ENCODE data around the gene LTK. TPM values are rescaled to one million over a fixed set of nuclear protein-coding genes. Genes with fewer than 3 reads are reported as not detected.

LTK gene
- polyA plus RNA-seq, 4 donors = 1.7 to 2.4 (median 2.0) TPM

DNA sequence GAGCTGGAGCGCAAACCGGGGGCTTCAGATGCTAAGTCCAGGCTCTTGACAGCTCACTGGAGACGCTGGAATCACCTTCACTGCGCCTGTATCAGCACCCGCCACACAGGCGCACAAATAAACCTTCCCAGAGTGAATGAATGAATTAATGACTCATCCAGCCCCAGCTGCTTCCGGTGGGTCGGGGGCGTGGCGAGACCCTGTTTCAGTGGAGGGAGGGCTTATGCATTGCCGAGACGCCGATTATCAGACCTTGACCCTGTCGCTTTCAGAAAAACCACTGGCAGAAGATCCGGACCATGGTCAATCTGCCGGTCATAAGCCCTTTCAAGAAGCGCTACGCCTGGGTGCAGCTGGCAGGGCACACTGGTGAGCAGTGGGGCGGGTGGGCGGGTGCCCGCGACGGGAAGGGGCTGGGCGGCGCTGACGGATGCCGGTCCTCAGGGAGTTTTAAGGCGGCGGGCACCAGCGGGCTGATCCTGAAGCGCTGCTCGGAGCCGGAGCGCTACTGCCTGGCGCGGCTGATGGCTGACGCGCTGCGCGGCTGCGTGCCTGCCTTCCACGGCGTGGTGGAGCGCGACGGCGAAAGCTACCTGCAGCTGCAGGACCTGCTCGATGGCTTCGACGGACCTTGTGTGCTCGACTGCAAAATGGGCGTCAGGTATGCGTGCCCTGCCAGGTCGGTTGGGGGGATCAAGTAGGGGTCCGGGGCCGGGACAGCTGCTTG, 12.3 kb downstream of the LTK start:
- no peak for DNase-seq (ENCODE audit: low read depth in 4 of 4, low spot score in 3 of 4)

GRCh38 chr15:41499109-41499851, 14.3 kb downstream of the LTK start:
- DNase-seq (ENCODE audit: low read depth in 4 of 4, low spot score in 3 of 4) = no peak

- DNase-seq (ENCODE audit: low read depth in 4 of 4, low spot score in 3 of 4) = no peak
Measured at GRCh38 chr15:41498657-41499056, 15.0 kb downstream of the LTK start.

DNA sequence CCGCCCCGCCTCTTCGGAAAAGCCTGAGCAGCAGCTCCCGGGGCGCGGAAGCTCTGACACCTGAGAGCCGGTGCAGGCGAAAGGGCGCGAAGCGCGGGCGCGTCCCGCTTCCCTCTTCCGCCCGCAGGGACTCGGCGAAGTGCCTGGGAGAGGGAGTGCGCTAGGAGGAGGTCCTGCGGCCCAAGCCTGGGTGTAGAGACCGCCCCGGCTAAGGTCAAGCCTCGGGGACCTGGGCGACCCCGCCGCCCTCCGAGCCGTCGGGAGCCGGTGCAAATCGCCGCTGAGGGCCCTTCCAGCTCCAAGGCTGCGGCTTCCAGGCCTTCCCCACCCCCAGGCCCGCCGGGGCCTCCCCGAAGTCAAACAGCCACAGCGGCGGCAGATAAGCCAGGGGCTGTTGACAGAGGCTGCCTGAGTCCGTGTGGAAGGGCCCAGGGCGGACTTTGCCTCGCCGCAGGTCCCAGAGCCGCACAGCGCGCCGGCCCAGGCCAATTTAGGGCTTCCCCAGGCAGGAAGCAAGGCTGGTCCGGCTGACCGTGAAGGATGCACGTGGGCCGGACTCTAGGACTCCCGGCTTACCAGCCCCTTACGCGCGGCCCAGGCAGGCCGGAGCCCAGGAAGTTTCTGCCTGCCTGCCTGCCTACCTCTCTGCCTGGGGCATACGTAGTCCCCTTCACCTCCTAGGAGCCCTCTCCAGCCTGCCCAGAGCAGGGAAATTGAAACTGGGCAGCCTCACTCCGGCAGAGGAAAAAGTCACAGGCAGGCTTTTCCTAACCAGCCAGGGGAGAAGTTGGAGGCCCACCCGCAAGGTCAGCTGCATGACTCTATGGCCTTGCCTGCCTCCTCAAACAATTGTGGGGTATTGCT, 17.7 kb downstream of the LTK start:
- DNase-seq (ENCODE audit: low read depth in 4 of 4, low spot score in 3 of 4) = no peak

DNA sequence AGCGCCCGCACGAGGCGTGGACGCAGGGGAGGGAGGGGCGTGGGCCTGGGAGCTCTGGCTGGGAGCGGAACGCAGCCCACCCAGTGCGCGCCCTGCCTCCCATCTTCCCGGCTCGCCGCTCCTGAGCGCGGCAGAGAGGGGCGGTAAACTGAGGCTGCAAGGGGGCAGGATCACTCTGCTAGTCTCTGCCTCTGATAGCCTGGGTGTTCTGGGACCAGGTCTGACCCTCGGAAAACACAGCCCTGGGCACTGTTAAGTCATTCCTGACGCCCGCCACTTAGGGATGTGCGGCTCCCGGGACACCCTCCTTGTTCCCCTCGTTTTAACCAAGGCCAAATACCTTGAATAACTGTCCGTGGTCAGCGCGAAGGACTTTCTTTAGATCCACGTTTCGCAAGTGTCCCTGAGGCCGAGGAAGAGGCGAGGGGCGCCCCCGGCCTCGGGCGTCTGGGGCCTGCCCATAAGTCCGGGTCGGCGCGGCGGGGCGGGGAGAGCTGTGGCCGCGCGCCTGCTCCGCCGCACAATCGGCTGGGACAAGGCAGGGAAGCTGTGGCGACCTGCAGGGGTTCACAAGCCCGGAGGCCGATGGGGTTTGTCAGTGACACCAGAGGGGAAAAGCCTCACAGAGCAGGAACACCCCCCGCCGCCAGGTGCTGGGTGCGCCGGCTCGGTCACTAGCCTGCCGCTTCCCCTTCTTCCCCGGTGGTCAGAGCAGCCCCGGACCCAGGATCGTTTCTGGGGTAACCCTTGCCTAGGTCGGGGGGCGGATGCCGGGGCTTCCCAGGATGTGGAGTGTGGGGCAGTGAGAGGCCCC, 18.5 kb downstream of the LTK start:
- no peak for DNase-seq (ENCODE audit: low read depth in 4 of 4, low spot score in 3 of 4)

DNA sequence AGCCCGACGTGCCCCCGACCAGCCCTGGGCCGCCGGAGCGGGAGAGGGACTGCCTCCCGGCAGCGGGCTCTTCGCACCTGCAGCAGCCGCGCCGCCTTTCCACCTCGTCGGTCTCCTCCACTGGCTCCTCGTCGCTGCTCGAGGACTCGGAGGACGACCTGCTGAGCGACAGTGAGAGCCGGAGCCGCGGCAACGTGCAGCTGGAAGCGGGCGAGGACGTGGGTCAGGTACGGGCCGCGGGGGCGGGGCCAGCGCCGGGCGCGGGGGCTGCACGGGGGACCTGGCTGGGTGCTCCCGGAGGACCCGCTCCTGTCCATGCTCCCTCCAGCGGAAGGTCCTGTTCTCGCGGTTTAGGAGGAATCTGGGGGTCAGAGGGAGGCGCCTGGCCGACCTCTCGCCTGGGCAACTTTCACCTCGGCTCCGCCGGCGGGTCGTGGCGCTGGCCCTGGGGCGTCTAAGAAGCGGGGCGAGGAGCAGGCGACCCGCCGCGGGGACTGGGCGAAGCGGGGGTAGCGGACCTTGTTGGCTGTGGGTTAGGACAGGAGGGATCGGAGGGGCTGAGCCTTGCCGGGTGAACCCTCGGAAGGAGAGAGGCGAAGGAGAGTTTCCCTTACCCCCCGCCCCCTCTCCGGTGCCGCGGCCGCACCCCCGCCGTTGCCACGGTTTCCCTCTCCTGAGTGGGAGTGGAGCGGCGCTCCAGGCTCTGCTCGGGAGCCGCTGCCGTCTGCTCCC, 19.3 kb downstream of the LTK start:
- no peak for DNase-seq (ENCODE audit: low read depth in 4 of 4, low spot score in 3 of 4)

GRCh38 chr15:41493902-41494189, 19.8 kb downstream of the LTK start:
- DNase-seq (ENCODE audit: low read depth in 4 of 4, low spot score in 3 of 4) = no peak

DNA sequence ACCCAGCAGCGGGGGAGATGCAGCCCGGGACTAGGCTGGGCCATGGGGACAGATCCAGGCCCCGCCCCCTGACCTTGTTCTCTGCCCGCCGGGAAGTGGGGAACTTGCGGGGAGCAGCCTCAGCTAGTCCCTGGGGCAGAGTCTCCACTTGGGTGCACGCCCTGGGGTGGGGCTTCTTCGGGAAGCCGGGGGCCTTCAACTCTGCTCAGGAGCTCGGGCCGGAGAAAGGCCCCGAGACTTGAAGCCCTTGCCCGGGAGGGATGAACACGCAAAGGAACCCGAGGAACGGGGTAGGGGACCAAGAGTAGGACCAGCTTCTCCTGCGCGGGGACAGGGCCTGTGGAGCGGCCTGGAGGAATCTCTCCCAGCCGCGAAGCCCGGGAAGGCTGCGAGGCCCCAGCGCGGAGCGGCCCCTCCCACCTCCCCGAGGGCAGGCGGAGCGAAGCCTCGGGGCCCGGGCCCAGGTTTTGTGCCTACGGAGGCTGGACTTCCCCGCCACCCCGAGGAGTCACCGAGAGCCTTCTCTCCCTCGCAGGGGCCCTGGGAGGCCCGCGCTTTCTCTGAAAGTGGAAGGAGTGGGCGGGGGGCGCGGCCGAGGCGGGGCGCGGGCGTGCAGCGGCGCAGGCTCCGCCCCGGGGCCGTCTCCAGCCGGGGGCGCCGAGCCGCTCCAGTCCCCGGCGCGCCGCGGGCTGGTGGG, 20.3 kb downstream of the LTK start, which contains the start of gene ITPKA:
Gene ITPKA, plus strand, starts transcription at position 670 of the 697 bp plus-strand sequence. CDS start 54 bp downstream, outside the sequence.
- no peak for DNase-seq (ENCODE audit: low read depth in 4 of 4, low spot score in 3 of 4)

- no peak for DNase-seq (ENCODE audit: low read depth in 4 of 4, low spot score in 3 of 4)
Measured at GRCh38 chr15:41492597-41493204, 20.9 kb downstream of the LTK start.

DNA sequence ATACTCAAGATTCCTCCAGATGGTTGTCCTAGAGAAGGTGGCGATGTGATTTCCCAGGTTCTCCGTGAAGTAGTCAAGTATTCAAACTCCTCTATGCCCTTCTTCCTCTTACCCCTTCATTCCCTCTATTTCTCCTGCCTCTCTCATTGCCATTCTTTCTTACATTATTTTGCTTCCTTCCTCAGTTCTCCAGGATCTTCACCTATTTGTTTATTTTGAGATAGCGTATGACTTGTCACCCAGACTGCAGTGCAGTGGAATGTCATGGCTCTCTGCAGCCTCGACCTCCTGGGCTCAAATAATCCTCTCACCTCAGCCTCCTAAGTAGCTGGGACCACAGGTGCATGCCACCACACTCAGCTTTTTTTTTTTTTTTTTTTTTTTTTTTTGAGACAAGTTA, 21.7 kb downstream of the LTK start:
- DNase-seq (ENCODE audit: low read depth in 4 of 4, low spot score in 3 of 4) = no peak

DNA sequence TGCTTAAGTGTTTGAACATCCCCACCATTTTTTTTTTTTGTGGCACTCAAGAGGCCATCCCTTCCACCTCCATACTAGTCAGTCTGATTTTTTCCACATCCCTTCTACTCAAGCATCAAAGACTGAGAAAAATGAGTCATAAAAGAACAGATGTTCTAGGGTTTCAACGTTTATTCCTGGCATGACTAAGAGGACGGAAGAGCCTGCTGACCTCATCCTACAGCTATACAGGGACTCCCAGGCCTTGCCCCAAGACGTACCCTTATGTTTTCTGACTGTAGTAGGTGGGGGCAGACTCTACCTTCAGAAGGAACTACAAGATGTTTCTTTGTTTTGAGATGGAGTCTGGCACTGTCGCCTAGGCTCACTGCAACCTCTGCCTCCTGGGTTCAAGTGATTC, 23.3 kb downstream of the LTK start:
- no peak for DNase-seq (ENCODE audit: low read depth in 4 of 4, low spot score in 3 of 4)

DNA sequence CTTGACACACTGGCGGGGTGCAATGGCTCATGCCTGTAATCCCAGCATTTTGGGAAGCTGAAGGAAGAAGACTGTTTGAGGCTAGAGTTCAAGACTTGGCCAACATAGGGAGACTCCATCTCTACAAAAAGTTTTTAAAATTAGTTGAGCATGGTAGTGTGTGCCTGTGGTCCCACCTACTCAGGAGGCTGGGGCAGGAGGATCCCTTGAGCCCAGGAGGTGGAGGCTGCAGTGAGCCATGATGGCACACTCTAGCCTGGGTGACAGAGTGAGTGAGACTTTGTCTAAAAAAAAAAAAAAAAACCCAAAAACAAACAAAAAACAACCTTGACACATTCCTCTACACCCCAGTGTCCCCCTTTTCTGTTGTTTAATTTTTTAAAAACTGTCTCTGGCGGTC, 24.0 kb downstream of the LTK start:
- no peak for DNase-seq (ENCODE audit: low read depth in 4 of 4, low spot score in 3 of 4)

DNA sequence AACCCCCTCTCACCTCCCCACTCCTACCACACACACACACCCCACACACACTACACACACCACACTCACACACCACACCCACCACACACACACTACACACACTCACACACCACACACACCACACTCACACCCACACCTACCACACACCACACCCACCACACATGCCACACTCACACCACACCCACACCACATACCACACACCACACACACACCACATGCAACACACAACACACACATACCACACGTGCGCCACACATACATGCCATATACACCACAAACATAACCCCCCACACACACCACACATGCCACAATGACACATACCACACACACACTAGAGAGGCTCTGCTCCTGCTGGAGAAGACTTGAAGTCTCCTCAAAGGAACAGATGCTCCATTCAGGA, 25.8 kb downstream of the LTK start:
- DNase-seq (ENCODE audit: low read depth in 4 of 4, low spot score in 3 of 4) = no peak

- no peak for DNase-seq (ENCODE audit: low read depth in 4 of 4, low spot score in 3 of 4)
Measured at GRCh38 chr15:41487381-41487780, 26.2 kb downstream of the LTK start.

DNA sequence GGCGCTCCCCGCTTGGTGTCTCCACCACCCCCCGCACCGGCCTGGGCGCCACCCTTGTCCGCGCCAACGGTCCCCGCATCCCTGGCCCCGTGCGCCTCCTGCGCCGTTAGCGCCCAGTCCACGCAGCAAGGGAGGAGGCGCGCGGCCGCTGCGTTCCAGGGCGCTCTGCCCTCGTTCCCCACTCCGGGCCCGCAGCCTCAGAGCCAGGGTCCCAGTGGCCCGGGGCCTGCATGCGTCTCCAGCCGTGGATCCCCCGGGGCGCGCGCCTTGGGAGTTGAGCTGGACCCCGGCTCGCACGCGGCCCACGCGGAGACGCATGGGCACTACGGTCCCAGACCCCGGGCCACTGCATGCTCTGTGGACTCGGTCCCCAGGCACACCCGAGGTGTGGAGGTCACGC, 27.3 kb downstream of the LTK start:
- no peak for DNase-seq (ENCODE audit: low read depth in 4 of 4, low spot score in 3 of 4)

- DNase-seq (ENCODE audit: low read depth in 4 of 4, low spot score in 3 of 4) = no peak
Measured at GRCh38 chr15:41484937-41485625, 28.5 kb downstream of the LTK start.

DNA sequence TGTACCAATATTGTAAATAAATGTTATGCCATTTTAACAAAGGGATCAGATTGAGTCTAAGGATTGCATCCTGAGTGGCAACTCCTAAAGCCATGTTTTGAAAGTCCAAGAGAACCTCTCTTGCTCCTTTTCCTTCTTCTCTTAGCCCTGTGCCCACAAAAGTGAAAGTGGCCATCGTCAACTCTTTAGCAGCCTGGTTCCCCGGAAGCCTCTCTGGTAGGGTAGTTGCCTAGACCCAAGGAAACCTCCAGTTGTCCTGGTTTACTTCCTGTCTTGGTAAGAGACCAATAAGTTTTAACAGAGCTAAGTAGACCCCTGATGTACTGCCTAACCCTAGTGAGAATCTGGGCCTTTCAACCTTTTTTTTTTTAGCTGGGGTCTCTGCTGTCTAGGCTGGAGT, 30.1 kb downstream of the LTK start:
- no peak for DNase-seq (ENCODE audit: low read depth in 4 of 4, low spot score in 3 of 4)

GRCh38 chr15:41483115-41483514, 30.5 kb downstream of the LTK start:
- DNase-seq (ENCODE audit: low read depth in 4 of 4, low spot score in 3 of 4) = no peak

Measured in right renal pelvis (tissue), 4 donors.